A673 (cell line): Measurements from ENCODE around the gene SLC16A10.

Experiments used
- CTCF ChIP-seq: fragments of 300-800, 200-600 bp; sonication (generic); conservative IDR thresholded peaks from 2 replicates; pipeline ENCODE4 v1.5.1; 2017; ENCODE audit warnings: low read depth, mild to moderate bottlenecking, antibody characterized with exemption, low read length, moderate library complexity, mixed read lengths
- EZH2 ChIP-seq: fragments of 200-600 bp; sonication (generic); IDR thresholded peaks from 2 replicates; pipeline ENCODE4 v1.6.1; 2017; ENCODE audit warnings: borderline replicate concordance, low read depth, mild to moderate bottlenecking, mixed read lengths, antibody characterized with exemption, low read length; ENCODE audit not compliant: poor library complexity, severe bottlenecking

DNA sequence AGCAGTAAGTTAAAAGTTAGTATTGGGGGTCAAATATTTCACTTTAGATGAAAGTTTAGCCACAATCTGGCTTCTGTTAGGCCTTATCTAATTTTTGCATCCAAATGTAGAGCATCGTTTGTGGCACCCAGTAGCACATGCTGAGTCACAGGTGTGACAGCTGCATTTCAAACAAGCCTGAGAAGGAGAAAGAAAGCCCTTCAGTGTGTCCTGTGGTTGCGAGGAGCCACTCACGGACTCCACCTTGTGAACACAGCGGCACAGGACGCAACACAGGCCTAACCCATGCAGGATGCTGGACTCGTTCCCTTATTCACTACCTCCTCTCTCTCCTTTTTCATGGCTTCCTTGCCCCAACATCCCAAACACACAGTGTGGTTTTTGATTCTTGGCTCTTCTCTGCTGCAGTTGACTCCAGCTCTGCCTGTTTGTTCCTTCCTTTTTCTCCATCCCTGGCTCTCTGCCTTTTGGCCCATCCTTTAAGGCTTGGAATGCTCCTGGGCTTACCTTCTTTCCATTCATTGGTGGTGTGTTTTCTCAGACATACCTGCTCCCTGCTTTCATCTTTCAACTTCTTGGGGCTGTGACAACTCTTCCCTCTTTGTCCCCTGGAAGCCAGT, 124.2 kb downstream of the SLC16A10 start:
- TF ChIP-seq CTCF = no peak
- no peak for TF ChIP-seq EZH2
